ENCODE results near the gene RALBP1.

DNA sequence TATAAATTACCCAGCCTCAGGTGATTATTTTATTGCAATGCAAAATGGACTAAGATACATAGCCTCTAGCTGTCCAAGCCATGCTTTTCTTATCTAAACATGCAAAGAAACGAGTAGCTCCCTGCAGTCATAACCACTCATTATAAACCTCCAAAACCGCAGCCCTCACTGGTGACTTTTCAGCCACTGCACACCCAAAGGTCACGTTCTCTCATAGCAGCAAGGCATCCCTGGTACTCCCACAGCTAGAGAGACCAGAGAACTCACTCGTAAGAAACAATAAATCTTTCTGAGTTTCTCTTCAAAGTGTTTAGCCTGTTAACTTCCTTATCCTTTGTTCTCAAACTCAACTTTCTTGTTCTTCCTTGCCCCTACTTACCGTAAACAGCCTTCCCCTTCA, 28.5 kb upstream of the RALBP1 start:
- TF ChIP-seq, protein P1, sequence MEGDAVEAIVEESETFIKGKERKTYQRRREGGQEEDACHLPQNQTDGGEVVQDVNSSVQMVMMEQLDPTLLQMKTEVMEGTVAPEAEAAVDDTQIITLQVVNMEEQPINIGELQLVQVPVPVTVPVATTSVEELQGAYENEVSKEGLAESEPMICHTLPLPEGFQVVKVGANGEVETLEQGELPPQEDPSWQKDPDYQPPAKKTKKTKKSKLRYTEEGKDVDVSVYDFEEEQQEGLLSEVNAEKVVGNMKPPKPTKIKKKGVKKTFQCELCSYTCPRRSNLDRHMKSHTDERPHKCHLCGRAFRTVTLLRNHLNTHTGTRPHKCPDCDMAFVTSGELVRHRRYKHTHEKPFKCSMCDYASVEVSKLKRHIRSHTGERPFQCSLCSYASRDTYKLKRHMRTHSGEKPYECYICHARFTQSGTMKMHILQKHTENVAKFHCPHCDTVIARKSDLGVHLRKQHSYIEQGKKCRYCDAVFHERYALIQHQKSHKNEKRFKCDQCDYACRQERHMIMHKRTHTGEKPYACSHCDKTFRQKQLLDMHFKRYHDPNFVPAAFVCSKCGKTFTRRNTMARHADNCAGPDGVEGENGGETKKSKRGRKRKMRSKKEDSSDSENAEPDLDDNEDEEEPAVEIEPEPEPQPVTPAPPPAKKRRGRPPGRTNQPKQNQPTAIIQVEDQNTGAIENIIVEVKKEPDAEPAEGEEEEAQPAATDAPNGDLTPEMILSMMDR (IDR thresholded peaks at IDR 0.05; ENCODE audit: low read depth, low read length, missing input control) = no peak
- TF ChIP-seq SP1 (IDR thresholded peaks at IDR 0.05) = no peak
- TF ChIP-seq EGR1 (IDR thresholded peaks at IDR 0.05; ENCODE audit: low read depth in 2 of 2) = no peak
- TF ChIP-seq, protein P2, sequence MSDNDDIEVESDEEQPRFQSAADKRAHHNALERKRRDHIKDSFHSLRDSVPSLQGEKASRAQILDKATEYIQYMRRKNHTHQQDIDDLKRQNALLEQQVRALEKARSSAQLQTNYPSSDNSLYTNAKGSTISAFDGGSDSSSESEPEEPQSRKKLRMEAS (IDR thresholded peaks at IDR 0.05) = no peak
- no peak for TF ChIP-seq FOXA1 (IDR thresholded peaks at IDR 0.05)
- TF ChIP-seq GABPA (IDR thresholded peaks at IDR 0.05 in 1 of 2, conservative IDR thresholded peaks at IDR 0.05 in 1 of 2) = no peak
- TF ChIP-seq, protein P3, sequence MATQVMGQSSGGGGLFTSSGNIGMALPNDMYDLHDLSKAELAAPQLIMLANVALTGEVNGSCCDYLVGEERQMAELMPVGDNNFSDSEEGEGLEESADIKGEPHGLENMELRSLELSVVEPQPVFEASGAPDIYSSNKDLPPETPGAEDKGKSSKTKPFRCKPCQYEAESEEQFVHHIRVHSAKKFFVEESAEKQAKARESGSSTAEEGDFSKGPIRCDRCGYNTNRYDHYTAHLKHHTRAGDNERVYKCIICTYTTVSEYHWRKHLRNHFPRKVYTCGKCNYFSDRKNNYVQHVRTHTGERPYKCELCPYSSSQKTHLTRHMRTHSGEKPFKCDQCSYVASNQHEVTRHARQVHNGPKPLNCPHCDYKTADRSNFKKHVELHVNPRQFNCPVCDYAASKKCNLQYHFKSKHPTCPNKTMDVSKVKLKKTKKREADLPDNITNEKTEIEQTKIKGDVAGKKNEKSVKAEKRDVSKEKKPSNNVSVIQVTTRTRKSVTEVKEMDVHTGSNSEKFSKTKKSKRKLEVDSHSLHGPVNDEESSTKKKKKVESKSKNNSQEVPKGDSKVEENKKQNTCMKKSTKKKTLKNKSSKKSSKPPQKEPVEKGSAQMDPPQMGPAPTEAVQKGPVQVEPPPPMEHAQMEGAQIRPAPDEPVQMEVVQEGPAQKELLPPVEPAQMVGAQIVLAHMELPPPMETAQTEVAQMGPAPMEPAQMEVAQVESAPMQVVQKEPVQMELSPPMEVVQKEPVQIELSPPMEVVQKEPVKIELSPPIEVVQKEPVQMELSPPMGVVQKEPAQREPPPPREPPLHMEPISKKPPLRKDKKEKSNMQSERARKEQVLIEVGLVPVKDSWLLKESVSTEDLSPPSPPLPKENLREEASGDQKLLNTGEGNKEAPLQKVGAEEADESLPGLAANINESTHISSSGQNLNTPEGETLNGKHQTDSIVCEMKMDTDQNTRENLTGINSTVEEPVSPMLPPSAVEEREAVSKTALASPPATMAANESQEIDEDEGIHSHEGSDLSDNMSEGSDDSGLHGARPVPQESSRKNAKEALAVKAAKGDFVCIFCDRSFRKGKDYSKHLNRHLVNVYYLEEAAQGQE (IDR thresholded peaks at IDR 0.05) = no peak
- TF ChIP-seq, protein P4, sequence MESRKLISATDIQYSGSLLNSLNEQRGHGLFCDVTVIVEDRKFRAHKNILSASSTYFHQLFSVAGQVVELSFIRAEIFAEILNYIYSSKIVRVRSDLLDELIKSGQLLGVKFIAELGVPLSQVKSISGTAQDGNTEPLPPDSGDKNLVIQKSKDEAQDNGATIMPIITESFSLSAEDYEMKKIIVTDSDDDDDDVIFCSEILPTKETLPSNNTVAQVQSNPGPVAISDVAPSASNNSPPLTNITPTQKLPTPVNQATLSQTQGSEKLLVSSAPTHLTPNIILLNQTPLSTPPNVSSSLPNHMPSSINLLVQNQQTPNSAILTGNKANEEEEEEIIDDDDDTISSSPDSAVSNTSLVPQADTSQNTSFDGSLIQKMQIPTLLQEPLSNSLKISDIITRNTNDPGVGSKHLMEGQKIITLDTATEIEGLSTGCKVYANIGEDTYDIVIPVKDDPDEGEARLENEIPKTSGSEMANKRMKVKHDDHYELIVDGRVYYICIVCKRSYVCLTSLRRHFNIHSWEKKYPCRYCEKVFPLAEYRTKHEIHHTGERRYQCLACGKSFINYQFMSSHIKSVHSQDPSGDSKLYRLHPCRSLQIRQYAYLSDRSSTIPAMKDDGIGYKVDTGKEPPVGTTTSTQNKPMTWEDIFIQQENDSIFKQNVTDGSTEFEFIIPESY (IDR thresholded peaks at IDR 0.05) = no peak
- no peak for TF ChIP-seq RAD21 (IDR thresholded peaks at IDR 0.05)
- no peak for TF ChIP-seq FOXA2 (IDR thresholded peaks at IDR 0.05)
- no peak for TF ChIP-seq HNF4G (IDR thresholded peaks at IDR 0.05)
- TF ChIP-seq JUND (IDR thresholded peaks at IDR 0.05) = no peak
- TF ChIP-seq HNF4A (conservative IDR thresholded peaks at IDR 0.05) = no peak
